ENCODE data around the gene NR2F1.

The NR2F1 gene

GRCh38 chr5:93566091-93566490, 16.9 kb upstream of the NR2F1 start:
- Histone ChIP-seq H3K9me3 (replicated peaks; ENCODE audit: insufficient read depth, low read length) (no peaks in the 10 kb centered on the region), H3K9ac (ENCODE audit: low read length) (no peak overlapping the region), H2AFZ (ENCODE audit: low read length) (no peak overlapping the region), H3K79me2 (ENCODE audit: low read length) (no peaks in the 10 kb centered on the region), H3K4me2 (ENCODE audit: low read depth, low read length) (no peak overlapping the region), H3K4me1 (ENCODE audit: low read length) (no peaks in the 10 kb centered on the region), H3K9me2 (replicated peaks; ENCODE audit: insufficient read depth, low read length) (no peaks in the 10 kb centered on the region), H3K4me3 (ENCODE audit: low read length) (no peak overlapping the region), H3F3A (ENCODE audit: insufficient read depth, low read length) (no peaks in the 10 kb centered on the region), H3K27me3 (replicated peaks; ENCODE audit: insufficient read depth, low read length) (no peaks in the 10 kb centered on the region), H3K36me3 (replicated peaks; ENCODE audit: insufficient read depth, low read length) (no peaks in the 10 kb centered on the region), H4K20me1 (ENCODE audit: insufficient read depth, low read length) (no peaks in the 10 kb centered on the region), H3K27ac (ENCODE audit: low read length) (no peak overlapping the region)
- DNase-seq, result no peak
- TF ChIP-seq CTCF (IDR thresholded peaks at IDR 0.05; ENCODE audit: low read length) (no peak), EZH2 (optimal IDR thresholded peaks at IDR 0.05; ENCODE audit: low read depth, low read length) (no peak), EZH2phosphoT487 (IDR thresholded peaks at IDR 0.05; ENCODE audit: low read length) (no peak)

- H3K4me1 ChIP-seq (ENCODE audit: low read length), result no peaks in the 10 kb centered on the region
- no peak overlapping the region for H3K4me2 ChIP-seq (ENCODE audit: low read depth, low read length)
- no peak for DNase-seq
- no peaks in the 10 kb centered on the region for H3K79me2 ChIP-seq (ENCODE audit: low read length)
- no peak for TF ChIP-seq EZH2 (optimal IDR thresholded peaks at IDR 0.05; ENCODE audit: low read depth, low read length)
- no peak for TF ChIP-seq CTCF (IDR thresholded peaks at IDR 0.05; ENCODE audit: low read length)
- no peak for TF ChIP-seq EZH2phosphoT487 (IDR thresholded peaks at IDR 0.05; ENCODE audit: low read length)
- no peaks in the 10 kb centered on the region for H3F3A ChIP-seq (ENCODE audit: insufficient read depth, low read length)
- H3K9ac ChIP-seq (ENCODE audit: low read length), result no peak overlapping the region
- no peak overlapping the region for H3K4me3 ChIP-seq (ENCODE audit: low read length)
- H3K9me2 ChIP-seq (replicated peaks; ENCODE audit: insufficient read depth, low read length), result no peaks in the 10 kb centered on the region
- no peaks in the 10 kb centered on the region for H3K36me3 ChIP-seq (replicated peaks; ENCODE audit: insufficient read depth, low read length)
- no peak overlapping the region for H2AFZ ChIP-seq (ENCODE audit: low read length)
- H3K27ac ChIP-seq (ENCODE audit: low read length), result no peak overlapping the region
- H3K9me3 ChIP-seq (replicated peaks; ENCODE audit: insufficient read depth, low read length), result no peaks in the 10 kb centered on the region
- H3K27me3 ChIP-seq (replicated peaks; ENCODE audit: insufficient read depth, low read length), result no peaks in the 10 kb centered on the region
- no peaks in the 10 kb centered on the region for H4K20me1 ChIP-seq (ENCODE audit: insufficient read depth, low read length)
Observed at GRCh38 chr5:93567424-93567823, 15.6 kb upstream of the NR2F1 start.

GRCh38 chr5:93569300-93570160, 13.5 kb upstream of the NR2F1 start:
- Histone ChIP-seq H3K27me3 (replicated peaks; ENCODE audit: insufficient read depth, low read length) (no peaks in the 10 kb centered on the region), H3K4me1 (ENCODE audit: low read length) (no peaks in the 10 kb centered on the region), H3K79me2 (ENCODE audit: low read length) (no peaks in the 10 kb centered on the region), H3K36me3 (replicated peaks; ENCODE audit: insufficient read depth, low read length) (no peaks in the 10 kb centered on the region), H3K9ac (ENCODE audit: low read length) (no peak overlapping the region), H3K4me3 (ENCODE audit: low read length) (no peak overlapping the region), H3F3A (ENCODE audit: insufficient read depth, low read length) (no peaks in the 10 kb centered on the region), H2AFZ (ENCODE audit: low read length) (no peak overlapping the region), H4K20me1 (ENCODE audit: insufficient read depth, low read length) (no peaks in the 10 kb centered on the region), H3K9me3 (replicated peaks; ENCODE audit: insufficient read depth, low read length) (no peaks in the 10 kb centered on the region), H3K4me2 (ENCODE audit: low read depth, low read length) (no peak overlapping the region), H3K9me2 (replicated peaks; ENCODE audit: insufficient read depth, low read length) (no peaks in the 10 kb centered on the region), H3K27ac (ENCODE audit: low read length) (no peak overlapping the region)
- no peak for DNase-seq
- TF ChIP-seq EZH2 (optimal IDR thresholded peaks at IDR 0.05; ENCODE audit: low read depth, low read length) (no peak), CTCF (IDR thresholded peaks at IDR 0.05; ENCODE audit: low read length) (no peak), EZH2phosphoT487 (IDR thresholded peaks at IDR 0.05; ENCODE audit: low read length) (no peak)

All from MM.1S (cell line).